GM12878 (cell line): ENCODE data around the gene INTS6L. TPM values are rescaled to one million over a fixed set of nuclear protein-coding genes. Genes with fewer than 3 reads are reported as not detected.
A peak's percentile ranks its signal among the peaks of the same experiment; 100 is the strongest.

Experiments
- BRCA1 ChIP-seq: IDR thresholded peaks from 2 replicates; pipeline ENCODE4 v1.6.1; 2011; ENCODE audit warnings: low read depth, low read length, improper control_type of control experiment
- CBX3 ChIP-seq: fragments of 200-600 bp; sonication (generic); IDR thresholded peaks from 2 replicates; pipeline ENCODE4 v1.6.1; 2016; ENCODE audit warnings: low read depth, borderline replicate concordance
- CEBPB ChIP-seq, 2 experiments: fragments of 150-350 bp in 1 of 2; IDR thresholded peaks; 2 replicates each; pipeline ENCODE4 v1.6.1; 2012 to 2014; ENCODE audit warnings: low read depth in 2 of 2, low read length in 2 of 2, borderline replicate concordance in 1 of 2, inconsistent platforms in 1 of 2
- LARP7 ChIP-seq: fragments of 450-650 bp; IDR thresholded peaks from 2 replicates; pipeline ENCODE4 v1.6.1; 2017; ENCODE audit warnings: mild to moderate bottlenecking
- MTA3 ChIP-seq: IDR thresholded peaks from 2 replicates; pipeline ENCODE4 v1.6.1; 2012; ENCODE audit warnings: low read length, inconsistent platforms, borderline replicate concordance
- MXI1 ChIP-seq: fragments of 150-350 bp; IDR thresholded peaks from 2 replicates; pipeline ENCODE4 v1.6.1; 2011; ENCODE audit warnings: low read depth, mild to moderate bottlenecking, inconsistent platforms, low read length, improper control_type of control experiment
- NFYA ChIP-seq: IDR thresholded peaks from 2 replicates; pipeline ENCODE4 v1.6.1; 2011; ENCODE audit warnings: low read depth, mild to moderate bottlenecking, low read length, improper control_type of control experiment, borderline replicate concordance
- PAX5 ChIP-seq: IDR thresholded peaks from 2 replicates; pipeline ENCODE4 v1.6.1; 2011; ENCODE audit warnings: low read depth, low read length, borderline replicate concordance
- POLR2AphosphoS5 ChIP-seq: IDR thresholded peaks from 2 replicates; pipeline ENCODE4 v1.6.1; 2011; ENCODE audit warnings: mild to moderate bottlenecking, low read length, inconsistent platforms
- REST ChIP-seq: IDR thresholded peaks from 2 replicates; pipeline ENCODE4 v1.6.1; 2012; ENCODE audit warnings: mild to moderate bottlenecking, low read depth, low read length
- SRF ChIP-seq, 2 experiments: IDR thresholded peaks; 2 replicates each; pipeline ENCODE4 v1.6.1; 2011; ENCODE audit warnings: low read depth in 2 of 2, low read length in 2 of 2, mild to moderate bottlenecking in 1 of 2, moderate library complexity in 1 of 2
- WRNIP1 ChIP-seq: IDR thresholded peaks from 2 replicates; pipeline ENCODE4 v1.6.1; 2011; ENCODE audit warnings: low read depth, low read length, improper control_type of control experiment, borderline replicate concordance
- ZSCAN29 ChIP-seq: fragments of 450-650 bp; IDR thresholded peaks from 2 replicates; pipeline ENCODE4 v1.6.1; 2017; ENCODE audit warnings: mild to moderate bottlenecking, moderate library complexity
- polyA plus RNA-seq, 11 experiments: library from polyadenylated mRNA; depleted of rRNA in 4 of 11; unstranded in 6 of 11; stranded (reverse) in 5 of 11; fragments of >200 nt; fragmentation: Nextera tagmentation in 4 of 11; fragmentation: Illumina TruSeq in 1 of 11; extraction: Ambion mirVana in 4 of 11; extraction: Trizol in 1 of 11; gene quantifications; 1 replicate in 1 of 11; 2 replicates in 10 of 11; pipeline versions ENCODE4 v1.2.1 to v1.2.3, GENCODE V29; 2011 to 2016; ENCODE audit warnings: inconsistent platforms in 2 of 11, missing spikeins in 2 of 11, low read depth in 1 of 11
- total RNA-seq, 4 experiments: library from RNA; depleted of rRNA in 3 of 4; stranded (reverse); fragments of >200 nt in 3 of 4; fragmentation: Illumina TruSeq in 1 of 4; extraction: Trizol in 1 of 4; gene quantifications; 2 replicates each; pipeline versions ENCODE4 v1.2.1 to v1.2.3, GENCODE V29; 2013 to 2021
- TF ChIP-seq, protein P1 (sequence below): fragments of 450-650 bp; IDR thresholded peaks from 2 replicates; pipeline ENCODE4 v1.6.1; 2016; ENCODE audit warnings: mild to moderate bottlenecking, moderate library complexity, borderline replicate concordance
- TF ChIP-seq, protein P2 (sequence below): fragments of 450-650 bp; formaldehyde crosslinking; IDR thresholded peaks from 2 replicates; pipeline ENCODE4 v1.5.0; 2022; ENCODE audit warnings: mild to moderate bottlenecking, missing genetic modification characterization
- TF ChIP-seq, protein P3 (sequence below): IDR thresholded peaks from 2 replicates; pipeline ENCODE4 v1.6.1; 2011; ENCODE audit warnings: borderline replicate concordance, low read depth, mild to moderate bottlenecking, moderate library complexity, low read length; ENCODE audit not compliant: insufficient read depth, poor library complexity, severe bottlenecking

Gene INTS6L
- total and polyA plus RNA-seq, 10 of the 15 experiments (the other 5 are each of a cell fraction or from before 2014, with no cell fraction given): 4.9 to 84.9 (median 15.3) TPM

- TF ChIP-seq, protein P1, sequence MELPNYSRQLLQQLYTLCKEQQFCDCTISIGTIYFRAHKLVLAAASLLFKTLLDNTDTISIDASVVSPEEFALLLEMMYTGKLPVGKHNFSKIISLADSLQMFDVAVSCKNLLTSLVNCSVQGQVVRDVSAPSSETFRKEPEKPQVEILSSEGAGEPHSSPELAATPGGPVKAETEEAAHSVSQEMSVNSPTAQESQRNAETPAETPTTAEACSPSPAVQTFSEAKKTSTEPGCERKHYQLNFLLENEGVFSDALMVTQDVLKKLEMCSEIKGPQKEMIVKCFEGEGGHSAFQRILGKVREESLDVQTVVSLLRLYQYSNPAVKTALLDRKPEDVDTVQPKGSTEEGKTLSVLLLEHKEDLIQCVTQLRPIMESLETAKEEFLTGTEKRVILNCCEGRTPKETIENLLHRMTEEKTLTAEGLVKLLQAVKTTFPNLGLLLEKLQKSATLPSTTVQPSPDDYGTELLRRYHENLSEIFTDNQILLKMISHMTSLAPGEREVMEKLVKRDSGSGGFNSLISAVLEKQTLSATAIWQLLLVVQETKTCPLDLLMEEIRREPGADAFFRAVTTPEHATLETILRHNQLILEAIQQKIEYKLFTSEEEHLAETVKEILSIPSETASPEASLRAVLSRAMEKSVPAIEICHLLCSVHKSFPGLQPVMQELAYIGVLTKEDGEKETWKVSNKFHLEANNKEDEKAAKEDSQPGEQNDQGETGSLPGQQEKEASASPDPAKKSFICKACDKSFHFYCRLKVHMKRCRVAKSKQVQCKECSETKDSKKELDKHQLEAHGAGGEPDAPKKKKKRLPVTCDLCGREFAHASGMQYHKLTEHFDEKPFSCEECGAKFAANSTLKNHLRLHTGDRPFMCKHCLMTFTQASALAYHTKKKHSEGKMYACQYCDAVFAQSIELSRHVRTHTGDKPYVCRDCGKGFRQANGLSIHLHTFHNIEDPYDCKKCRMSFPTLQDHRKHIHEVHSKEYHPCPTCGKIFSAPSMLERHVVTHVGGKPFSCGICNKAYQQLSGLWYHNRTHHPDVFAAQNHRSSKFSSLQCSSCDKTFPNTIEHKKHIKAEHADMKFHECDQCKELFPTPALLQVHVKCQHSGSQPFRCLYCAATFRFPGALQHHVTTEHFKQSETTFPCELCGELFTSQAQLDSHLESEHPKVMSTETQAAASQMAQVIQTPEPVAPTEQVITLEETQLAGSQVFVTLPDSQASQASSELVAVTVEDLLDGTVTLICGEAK: no peak
- TF ChIP-seq PAX5 (peak; percentile 54; the same call in 1 of the 2 replicates), CBX3 (no peak), MXI1 (no peak), ZSCAN29 (peak; percentile 49; the same call in 1 of the 2 replicates), WRNIP1 (no peak), LARP7 (no peak), MTA3 (peak; percentile 36; the same call in 1 of the 2 replicates), REST (no peak), POLR2AphosphoS5 (peak; percentile 99), BRCA1 (no peak), SRF (IDR thresholded peaks at IDR 0.05; ENCODE audit: low read depth in 2 of 2, low read length in 2 of 2) (no peak), NFYA (no peak), CEBPB (IDR thresholded peaks at IDR 0.05; ENCODE audit: borderline replicate concordance in 1 of 2, low read depth in 2 of 2, low read length in 2 of 2) (no peak)
- TF ChIP-seq, protein P2, sequence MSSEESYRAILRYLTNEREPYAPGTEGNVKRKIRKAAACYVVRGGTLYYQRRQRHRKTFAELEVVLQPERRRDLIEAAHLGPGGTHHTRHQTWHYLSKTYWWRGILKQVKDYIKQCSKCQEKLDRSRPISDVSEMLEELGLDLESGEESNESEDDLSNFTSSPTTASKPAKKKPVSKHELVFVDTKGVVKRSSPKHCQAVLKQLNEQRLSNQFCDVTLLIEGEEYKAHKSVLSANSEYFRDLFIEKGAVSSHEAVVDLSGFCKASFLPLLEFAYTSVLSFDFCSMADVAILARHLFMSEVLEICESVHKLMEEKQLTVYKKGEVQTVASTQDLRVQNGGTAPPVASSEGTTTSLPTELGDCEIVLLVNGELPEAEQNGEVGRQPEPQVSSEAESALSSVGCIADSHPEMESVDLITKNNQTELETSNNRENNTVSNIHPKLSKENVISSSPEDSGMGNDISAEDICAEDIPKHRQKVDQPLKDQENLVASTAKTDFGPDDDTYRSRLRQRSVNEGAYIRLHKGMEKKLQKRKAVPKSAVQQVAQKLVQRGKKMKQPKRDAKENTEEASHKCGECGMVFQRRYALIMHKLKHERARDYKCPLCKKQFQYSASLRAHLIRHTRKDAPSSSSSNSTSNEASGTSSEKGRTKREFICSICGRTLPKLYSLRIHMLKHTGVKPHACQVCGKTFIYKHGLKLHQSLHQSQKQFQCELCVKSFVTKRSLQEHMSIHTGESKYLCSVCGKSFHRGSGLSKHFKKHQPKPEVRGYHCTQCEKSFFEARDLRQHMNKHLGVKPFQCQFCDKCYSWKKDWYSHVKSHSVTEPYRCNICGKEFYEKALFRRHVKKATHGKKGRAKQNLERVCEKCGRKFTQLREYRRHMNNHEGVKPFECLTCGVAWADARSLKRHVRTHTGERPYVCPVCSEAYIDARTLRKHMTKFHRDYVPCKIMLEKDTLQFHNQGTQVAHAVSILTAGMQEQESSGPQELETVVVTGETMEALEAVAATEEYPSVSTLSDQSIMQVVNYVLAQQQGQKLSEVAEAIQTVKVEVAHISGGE (CRISPR knock-in tag): no peak
- TF ChIP-seq, protein P3, sequence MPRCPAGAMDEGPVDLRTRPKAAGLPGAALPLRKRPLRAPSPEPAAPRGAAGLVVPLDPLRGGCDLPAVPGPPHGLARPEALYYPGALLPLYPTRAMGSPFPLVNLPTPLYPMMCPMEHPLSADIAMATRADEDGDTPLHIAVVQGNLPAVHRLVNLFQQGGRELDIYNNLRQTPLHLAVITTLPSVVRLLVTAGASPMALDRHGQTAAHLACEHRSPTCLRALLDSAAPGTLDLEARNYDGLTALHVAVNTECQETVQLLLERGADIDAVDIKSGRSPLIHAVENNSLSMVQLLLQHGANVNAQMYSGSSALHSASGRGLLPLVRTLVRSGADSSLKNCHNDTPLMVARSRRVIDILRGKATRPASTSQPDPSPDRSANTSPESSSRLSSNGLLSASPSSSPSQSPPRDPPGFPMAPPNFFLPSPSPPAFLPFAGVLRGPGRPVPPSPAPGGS: no peak
These were observed at the start of gene INTS6L (continued) for GRCh38 chrX:135520553-135521404.
